Measurements from ENCODE around the gene OR10R2. TPM values are rescaled to one million over a fixed set of nuclear protein-coding genes. Genes with fewer than 3 reads are reported as not detected.
"Not testable (repeated sequence)": the region's sequence is repeated elsewhere in the genome, so short reads cannot be mapped to it uniquely, and the experiment has no call there.

The OR10R2 gene, protein sequence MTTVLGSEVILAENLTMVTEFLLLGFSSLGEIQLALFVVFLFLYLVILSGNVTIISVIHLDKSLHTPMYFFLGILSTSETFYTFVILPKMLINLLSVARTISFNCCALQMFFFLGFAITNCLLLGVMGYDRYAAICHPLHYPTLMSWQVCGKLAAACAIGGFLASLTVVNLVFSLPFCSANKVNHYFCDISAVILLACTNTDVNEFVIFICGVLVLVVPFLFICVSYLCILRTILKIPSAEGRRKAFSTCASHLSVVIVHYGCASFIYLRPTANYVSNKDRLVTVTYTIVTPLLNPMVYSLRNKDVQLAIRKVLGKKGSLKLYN
- not detected in 2 replicates for total RNA-seq
- long read RNA-seq: 0 reads

DNA sequence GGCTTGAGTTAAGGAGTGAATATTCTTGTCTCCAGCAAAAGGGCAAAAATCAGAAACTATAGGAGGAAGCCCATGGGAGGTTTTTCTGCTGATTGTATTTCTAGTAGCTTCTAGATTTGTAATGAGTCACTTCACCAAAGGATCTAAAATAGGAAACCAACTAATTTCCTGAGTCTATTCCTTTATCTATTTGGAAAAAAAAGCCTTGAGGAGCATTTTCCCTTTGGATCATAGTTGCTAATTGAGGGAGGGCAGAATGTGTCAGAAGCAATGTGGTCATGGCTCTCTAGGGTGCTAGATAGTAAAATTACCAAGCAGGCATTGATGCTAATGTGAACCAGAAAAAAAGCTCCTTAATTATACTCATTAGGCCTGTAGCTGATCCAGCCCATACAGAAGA, at the start of gene OR10R2:
Gene OR10R2, plus strand, starts transcription at position 301 of the 400 bp plus-strand sequence. CDS start 106 bp downstream, outside the sequence.
- Mint-ChIP-seq H3K4me3 (ENCODE audit: low read depth) (no peak within 1 kb of the TSS), H3K36me3 (ENCODE audit: insufficient read depth) (no peaks in the 10 kb centered on the region), H3K9me3 (ENCODE audit: low read depth) (no peaks in the 10 kb centered on the region), H3K27ac (no peak within 1 kb of the TSS), H3K4me1 (ENCODE audit: low read depth) (no peaks in the 10 kb centered on the region), H3K27me3 (peaks cover 5% of the 10 kb centered on the region)
- DNase-seq (ENCODE audit: low spot score, unreplicated experiment): no peak
- TF ChIP-seq, protein P1, sequence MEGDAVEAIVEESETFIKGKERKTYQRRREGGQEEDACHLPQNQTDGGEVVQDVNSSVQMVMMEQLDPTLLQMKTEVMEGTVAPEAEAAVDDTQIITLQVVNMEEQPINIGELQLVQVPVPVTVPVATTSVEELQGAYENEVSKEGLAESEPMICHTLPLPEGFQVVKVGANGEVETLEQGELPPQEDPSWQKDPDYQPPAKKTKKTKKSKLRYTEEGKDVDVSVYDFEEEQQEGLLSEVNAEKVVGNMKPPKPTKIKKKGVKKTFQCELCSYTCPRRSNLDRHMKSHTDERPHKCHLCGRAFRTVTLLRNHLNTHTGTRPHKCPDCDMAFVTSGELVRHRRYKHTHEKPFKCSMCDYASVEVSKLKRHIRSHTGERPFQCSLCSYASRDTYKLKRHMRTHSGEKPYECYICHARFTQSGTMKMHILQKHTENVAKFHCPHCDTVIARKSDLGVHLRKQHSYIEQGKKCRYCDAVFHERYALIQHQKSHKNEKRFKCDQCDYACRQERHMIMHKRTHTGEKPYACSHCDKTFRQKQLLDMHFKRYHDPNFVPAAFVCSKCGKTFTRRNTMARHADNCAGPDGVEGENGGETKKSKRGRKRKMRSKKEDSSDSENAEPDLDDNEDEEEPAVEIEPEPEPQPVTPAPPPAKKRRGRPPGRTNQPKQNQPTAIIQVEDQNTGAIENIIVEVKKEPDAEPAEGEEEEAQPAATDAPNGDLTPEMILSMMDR (IDR thresholded peaks at IDR 0.05; ENCODE audit: unreplicated experiment): no peak

DNA sequence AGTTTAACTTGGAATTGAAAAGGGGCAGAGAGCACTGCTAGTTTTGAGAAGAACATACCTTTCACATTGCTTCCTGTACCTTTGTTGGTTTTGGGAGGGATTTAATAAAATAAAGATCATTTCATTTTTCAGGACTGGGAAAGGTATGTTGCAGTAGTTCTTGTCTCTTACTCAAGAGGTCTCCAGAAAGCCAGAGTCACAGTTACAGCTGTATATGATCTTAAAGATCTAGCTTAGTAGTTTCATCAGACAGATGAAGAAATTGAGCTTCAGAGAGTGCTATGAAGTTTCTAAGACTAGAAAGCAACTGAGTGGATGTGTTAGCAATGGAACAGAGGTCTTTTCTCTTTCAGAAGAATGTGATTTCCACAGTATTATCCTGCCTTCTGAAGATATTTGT, 47.0 kb upstream of the OR10R2 start:
- TF ChIP-seq, protein P1 (IDR thresholded peaks at IDR 0.05; ENCODE audit: unreplicated experiment): no peak
- no peaks in the 10 kb centered on the region for H3K27me3 Mint-ChIP-seq

DNA sequence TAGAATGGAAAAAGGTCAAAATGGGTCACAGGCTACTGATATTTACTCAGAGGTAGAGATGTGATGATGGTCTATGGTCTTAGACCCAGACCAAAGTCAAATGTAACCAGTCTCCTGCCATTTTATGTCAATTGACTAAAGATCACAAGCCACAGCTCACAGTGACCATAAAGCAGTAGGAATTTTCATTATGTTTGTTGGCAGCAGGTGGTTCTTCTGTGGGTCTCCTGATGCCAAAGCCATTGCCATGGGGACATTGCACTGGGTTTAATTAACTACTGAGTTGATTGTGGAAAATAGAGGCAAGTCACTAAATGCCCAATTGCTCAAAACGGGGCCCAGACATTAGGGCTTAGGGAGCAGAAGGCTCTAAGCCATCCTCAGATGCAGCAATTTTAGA, 45.9 kb upstream of the OR10R2 start, which contains the start of gene OR10K2:
Gene OR10K2, minus strand, starts transcription at position 101 of the 400 bp plus-strand sequence. CDS start 5,371 bp downstream, outside the sequence.
- no peak for DNase-seq (ENCODE audit: low spot score, unreplicated experiment)
- peaks cover 5% of the 10 kb centered on the region for H3K9me3 Mint-ChIP-seq (ENCODE audit: low read depth)
- no peaks in the 10 kb centered on the region for H3K27me3 Mint-ChIP-seq
- no peak within 1 kb of the TSS for H3K4me3 Mint-ChIP-seq (ENCODE audit: low read depth)
- TF ChIP-seq, protein P1 (IDR thresholded peaks at IDR 0.05; ENCODE audit: unreplicated experiment): no peak
- no peak within 1 kb of the TSS for H3K27ac Mint-ChIP-seq
- H3K36me3 Mint-ChIP-seq (ENCODE audit: insufficient read depth): no peaks in the 10 kb centered on the region
- no peaks in the 10 kb centered on the region for H3K4me1 Mint-ChIP-seq (ENCODE audit: low read depth)

More for the DNA sequence above, 47.0 kb upstream of the OR10R2 start:
- Mint-ChIP-seq H3K36me3 (ENCODE audit: insufficient read depth) (no peaks in the 10 kb centered on the region), H3K9me3 (ENCODE audit: low read depth) (peaks cover 5% of the 10 kb centered on the region), H3K4me1 (ENCODE audit: low read depth) (no peaks in the 10 kb centered on the region), H3K27ac (no peak overlapping the region), H3K4me3 (ENCODE audit: low read depth) (no peak overlapping the region)
- DNase-seq (ENCODE audit: low spot score, unreplicated experiment): no peak

DNA sequence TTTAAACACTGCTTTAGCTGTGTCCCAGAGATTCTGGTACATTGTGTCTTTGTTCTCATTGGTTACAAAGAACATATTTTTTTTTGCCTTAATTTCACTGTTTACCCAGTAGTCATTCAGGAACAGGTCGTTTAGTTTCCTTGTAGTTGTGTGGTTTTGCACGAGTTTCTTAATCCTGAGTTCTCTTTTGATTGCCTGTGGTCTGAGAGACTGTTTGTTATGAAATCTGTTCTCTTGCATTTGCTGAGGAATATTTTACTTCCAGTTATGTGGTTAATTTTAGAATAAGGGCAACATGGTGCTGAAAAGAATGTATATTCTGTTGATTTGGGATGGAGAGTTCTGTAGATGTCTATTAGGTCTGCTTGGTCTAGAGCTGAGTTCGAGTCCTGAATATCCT, 41.9 kb upstream of the OR10R2 start:
- not testable (repeated sequence) for H3K9me3 Mint-ChIP-seq (ENCODE audit: low read depth); H3K36me3 Mint-ChIP-seq (ENCODE audit: insufficient read depth); H3K27me3 Mint-ChIP-seq; H3K4me1 Mint-ChIP-seq (ENCODE audit: low read depth); H3K27ac Mint-ChIP-seq; DNase-seq (ENCODE audit: low spot score, unreplicated experiment); H3K4me3 Mint-ChIP-seq (ENCODE audit: low read depth)

DNA sequence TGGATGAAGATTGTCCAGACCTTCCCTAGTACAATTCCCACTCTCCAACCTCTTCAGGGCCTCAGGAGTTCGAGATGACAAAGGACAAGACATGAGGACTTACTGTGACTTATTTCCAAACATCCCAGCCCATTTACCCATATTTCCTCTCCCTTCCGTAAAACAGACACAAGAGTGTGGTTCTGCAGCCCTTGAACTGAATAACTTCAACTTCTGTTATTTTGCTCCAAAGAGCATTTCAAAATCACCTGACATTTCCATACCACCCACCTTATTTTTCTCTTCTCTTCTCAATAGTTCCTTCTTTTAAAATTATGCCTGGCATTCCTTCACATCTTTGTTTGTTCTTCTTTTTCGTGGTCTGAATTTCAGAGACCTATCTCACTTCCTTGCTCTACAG, 37.3 kb upstream of the OR10R2 start:
- Mint-ChIP-seq H3K4me1 (ENCODE audit: low read depth) (no peaks in the 10 kb centered on the region), H3K4me3 (ENCODE audit: low read depth) (no peak overlapping the region), H3K27ac (no peak overlapping the region), H3K9me3 (ENCODE audit: low read depth) (no peaks in the 10 kb centered on the region), H3K36me3 (ENCODE audit: insufficient read depth) (no peaks in the 10 kb centered on the region), H3K27me3 (no peaks in the 10 kb centered on the region)
- TF ChIP-seq, protein P1 (IDR thresholded peaks at IDR 0.05; ENCODE audit: unreplicated experiment): no peak
- no peak for DNase-seq (ENCODE audit: low spot score, unreplicated experiment)

DNA sequence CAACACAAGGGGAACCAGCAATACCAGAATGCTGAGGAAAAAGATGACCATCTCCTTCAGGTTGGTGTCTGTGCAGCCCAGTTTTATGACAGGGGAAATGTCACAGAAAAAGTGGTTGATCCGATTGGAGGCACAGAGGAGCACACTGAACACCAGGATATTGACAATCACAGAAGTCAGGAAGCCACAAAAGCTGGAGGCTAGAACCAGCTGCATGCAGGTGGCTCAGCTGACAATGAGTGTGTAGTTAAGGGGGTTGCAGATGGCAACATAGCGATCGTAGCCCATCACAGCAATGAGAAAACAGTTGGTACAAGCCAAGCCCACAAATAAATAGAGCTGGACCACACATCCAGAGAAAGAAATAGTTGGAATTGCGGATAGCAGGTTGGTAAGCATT, 26.6 kb upstream of the OR10R2 start:
- TF ChIP-seq, protein P1 (IDR thresholded peaks at IDR 0.05; ENCODE audit: unreplicated experiment): no peak
- Mint-ChIP-seq H3K36me3 (ENCODE audit: insufficient read depth) (no peaks in the 10 kb centered on the region), H3K27me3 (no peaks in the 10 kb centered on the region), H3K27ac (no peak overlapping the region), H3K9me3 (ENCODE audit: low read depth) (no peaks in the 10 kb centered on the region), H3K4me1 (ENCODE audit: low read depth) (no peaks in the 10 kb centered on the region), H3K4me3 (ENCODE audit: low read depth) (no peak overlapping the region)
- DNase-seq (ENCODE audit: low spot score, unreplicated experiment): no peak
